Measurements from ENCODE around the gene EVX2.

The EVX2 gene

GRCh38 chr2:176078541-176079284 is 5.0 kb downstream of the EVX2 start:
- peaks cover 6% of the 10 kb centered on the region; the same call in 1 of the 2 replicates for H3K9me3 ChIP-seq (ENCODE audit: control insufficient read depth, insufficient read depth, low read length)
- H3K4me3 ChIP-seq (ENCODE audit: low read length): no peak overlapping the region
- H3K27me3 ChIP-seq (ENCODE audit: control insufficient read depth, low read length): peaks cover 12% of the 10 kb centered on the region
- no peaks in the 10 kb centered on the region for H3K9me2 ChIP-seq (replicated peaks; ENCODE audit: control insufficient read depth, low read length)
- no peaks in the 10 kb centered on the region for H3F3A ChIP-seq (ENCODE audit: control insufficient read depth, insufficient read depth)
- no peak for TF ChIP-seq EZH2phosphoT487 (IDR thresholded peaks at IDR 0.05; ENCODE audit: borderline replicate concordance, low read length)
- H3K4me2 ChIP-seq (ENCODE audit: low read length): no peak overlapping the region
- H3K36me3 ChIP-seq (ENCODE audit: control insufficient read depth, low read length): no peaks in the 10 kb centered on the region
- no peak overlapping the region for H3K27ac ChIP-seq (ENCODE audit: low read depth, low read length)
- H3K4me1 ChIP-seq (ENCODE audit: control insufficient read depth, low read length): no peaks in the 10 kb centered on the region
- no peaks in the 10 kb centered on the region for H3K79me2 ChIP-seq (ENCODE audit: control insufficient read depth, low read length)
- no peaks in the 10 kb centered on the region for H4K20me1 ChIP-seq (ENCODE audit: control insufficient read depth, insufficient read depth, low read depth, low read length)

- no peaks in the 10 kb centered on the region for H3K9me2 ChIP-seq (replicated peaks; ENCODE audit: control insufficient read depth, low read length)
- H3K36me3 ChIP-seq (ENCODE audit: control insufficient read depth, low read length): no peaks in the 10 kb centered on the region
- H3K4me2 ChIP-seq (ENCODE audit: low read length): no peak overlapping the region
- H3K4me1 ChIP-seq (ENCODE audit: control insufficient read depth, low read length): no peaks in the 10 kb centered on the region
- H3K79me2 ChIP-seq (ENCODE audit: control insufficient read depth, low read length): no peaks in the 10 kb centered on the region
- no peak overlapping the region for H3K4me3 ChIP-seq (ENCODE audit: low read length)
- TF ChIP-seq EZH2phosphoT487 (IDR thresholded peaks at IDR 0.05; ENCODE audit: borderline replicate concordance, low read length) (no peak), CTCF (IDR thresholded peaks at IDR 0.05; ENCODE audit: low read depth, low read length, poor library complexity, severe bottlenecking) (no peak)
- no peaks in the 10 kb centered on the region for H4K20me1 ChIP-seq (ENCODE audit: control insufficient read depth, insufficient read depth, low read depth, low read length)
- no peak overlapping the region for H3K27ac ChIP-seq (ENCODE audit: low read depth, low read length)
- H3K9me3 ChIP-seq (ENCODE audit: control insufficient read depth, insufficient read depth, low read length): peaks cover 6% of the 10 kb centered on the region; the same call in 1 of the 2 replicates
- peaks cover 12% of the 10 kb centered on the region for H3K27me3 ChIP-seq (ENCODE audit: control insufficient read depth, low read length)
- no peaks in the 10 kb centered on the region for H3F3A ChIP-seq (ENCODE audit: control insufficient read depth, insufficient read depth)
Measured at GRCh38 chr2:176076796-176077195, 7.0 kb downstream of the EVX2 start.

GRCh38 chr2:176076063-176076462 is 7.7 kb downstream of the EVX2 start:
- TF ChIP-seq EZH2phosphoT487 (IDR thresholded peaks at IDR 0.05; ENCODE audit: borderline replicate concordance, low read length) (no peak), CTCF (IDR thresholded peaks at IDR 0.05; ENCODE audit: low read depth, low read length, poor library complexity, severe bottlenecking) (no peak)
- H3K27me3 ChIP-seq (ENCODE audit: control insufficient read depth, low read length): peaks cover 12% of the 10 kb centered on the region
- H3K9me2 ChIP-seq (replicated peaks; ENCODE audit: control insufficient read depth, low read length): no peaks in the 10 kb centered on the region
- no peak overlapping the region for H3K27ac ChIP-seq (ENCODE audit: low read depth, low read length)
- peaks cover 4% of the 10 kb centered on the region; the same call in 1 of the 2 replicates for H3K9me3 ChIP-seq (ENCODE audit: control insufficient read depth, insufficient read depth, low read length)
- no peak overlapping the region for H3K4me3 ChIP-seq (ENCODE audit: low read length)
- H3K36me3 ChIP-seq (ENCODE audit: control insufficient read depth, low read length): no peaks in the 10 kb centered on the region
- H4K20me1 ChIP-seq (ENCODE audit: control insufficient read depth, insufficient read depth, low read depth, low read length): no peaks in the 10 kb centered on the region
- no peaks in the 10 kb centered on the region for H3F3A ChIP-seq (ENCODE audit: control insufficient read depth, insufficient read depth)
- H3K4me1 ChIP-seq (ENCODE audit: control insufficient read depth, low read length): no peaks in the 10 kb centered on the region
- H3K79me2 ChIP-seq (ENCODE audit: control insufficient read depth, low read length): no peaks in the 10 kb centered on the region
- no peak overlapping the region for H3K4me2 ChIP-seq (ENCODE audit: low read length)

GRCh38 chr2:176075481-176075880 is 8.3 kb downstream of the EVX2 start:
- no peaks in the 10 kb centered on the region for H3K4me1 ChIP-seq (ENCODE audit: control insufficient read depth, low read length)
- H4K20me1 ChIP-seq (ENCODE audit: control insufficient read depth, insufficient read depth, low read depth, low read length): no peaks in the 10 kb centered on the region
- no peaks in the 10 kb centered on the region for H3K79me2 ChIP-seq (ENCODE audit: control insufficient read depth, low read length)
- H3K9me2 ChIP-seq (replicated peaks; ENCODE audit: control insufficient read depth, low read length): no peaks in the 10 kb centered on the region
- no peak overlapping the region for H3K4me3 ChIP-seq (ENCODE audit: low read length)
- H3K9me3 ChIP-seq (ENCODE audit: control insufficient read depth, insufficient read depth, low read length): no peaks in the 10 kb centered on the region
- H3K36me3 ChIP-seq (ENCODE audit: control insufficient read depth, low read length): no peaks in the 10 kb centered on the region
- no peak overlapping the region for H3K27ac ChIP-seq (ENCODE audit: low read depth, low read length)
- TF ChIP-seq EZH2phosphoT487 (IDR thresholded peaks at IDR 0.05; ENCODE audit: borderline replicate concordance, low read length) (no peak), CTCF (IDR thresholded peaks at IDR 0.05; ENCODE audit: low read depth, low read length, poor library complexity, severe bottlenecking) (no peak)
- no peaks in the 10 kb centered on the region for H3F3A ChIP-seq (ENCODE audit: control insufficient read depth, insufficient read depth)
- peaks cover 12% of the 10 kb centered on the region for H3K27me3 ChIP-seq (ENCODE audit: control insufficient read depth, low read length)
- H3K4me2 ChIP-seq (ENCODE audit: low read length): no peak overlapping the region
